ENCODE results near the gene KIF26B.
A peak's percentile ranks its signal among the peaks of the same experiment; 100 is the strongest.

The KIF26B gene

DNA sequence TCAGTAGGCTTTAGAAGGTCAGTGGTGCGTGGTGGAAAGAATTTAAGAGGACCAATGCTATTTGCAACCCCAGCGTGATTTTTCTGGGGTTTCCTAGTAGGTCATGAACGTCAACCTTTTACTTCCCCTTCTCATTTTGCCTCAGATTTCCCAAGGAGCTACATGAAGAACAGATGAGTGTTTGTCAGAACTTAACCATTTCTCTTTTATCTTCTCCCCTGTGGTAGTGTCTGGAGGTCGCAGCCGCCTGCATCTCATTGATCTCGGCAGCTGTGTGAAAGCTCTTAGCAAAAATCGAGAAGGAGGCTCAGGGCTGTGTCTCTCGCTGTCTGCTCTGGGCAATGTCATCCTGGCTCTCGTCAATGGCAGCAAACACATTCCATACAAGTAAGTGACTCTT, 491.1 kb downstream of the KIF26B start:
- Histone ChIP-seq H3F3A (ENCODE audit: insufficient read depth, low read length) (no peaks in the 10 kb centered on the region), H3K9me3 (ENCODE audit: low read length) (peaks cover 11% of the 10 kb centered on the region), H3K27me3 (ENCODE audit: insufficient read depth, low read length) (no peaks in the 10 kb centered on the region; the same call in none of the 2 replicates), H3K27ac (ENCODE audit: low read depth, low read length, poor library complexity, severe bottlenecking) (peak overlapping the region; percentile 78), H2AFZ (ENCODE audit: low read length) (no peak overlapping the region), H3K4me1 (ENCODE audit: insufficient read depth, low read length, severe bottlenecking) (peaks cover 14% of the 10 kb centered on the region), H3K9me2 (ENCODE audit: low read depth, low read length) (no peaks in the 10 kb centered on the region), H3K36me3 (ENCODE audit: insufficient read depth, low read length) (no peaks in the 10 kb centered on the region), H4K20me1 (ENCODE audit: insufficient read depth, low read length) (no peaks in the 10 kb centered on the region), H3K4me2 (ENCODE audit: low read length) (peak overlapping the region; percentile 50; the same call in 1 of the 2 replicates), H3K9ac (ENCODE audit: low read length) (no peak overlapping the region), H3K4me3 (ENCODE audit: low read depth, low read length, poor library complexity, severe bottlenecking) (peak overlapping the region; percentile 47), H3K79me2 (ENCODE audit: insufficient read depth, low read length) (no peaks in the 10 kb centered on the region)
- TF ChIP-seq, protein P1, sequence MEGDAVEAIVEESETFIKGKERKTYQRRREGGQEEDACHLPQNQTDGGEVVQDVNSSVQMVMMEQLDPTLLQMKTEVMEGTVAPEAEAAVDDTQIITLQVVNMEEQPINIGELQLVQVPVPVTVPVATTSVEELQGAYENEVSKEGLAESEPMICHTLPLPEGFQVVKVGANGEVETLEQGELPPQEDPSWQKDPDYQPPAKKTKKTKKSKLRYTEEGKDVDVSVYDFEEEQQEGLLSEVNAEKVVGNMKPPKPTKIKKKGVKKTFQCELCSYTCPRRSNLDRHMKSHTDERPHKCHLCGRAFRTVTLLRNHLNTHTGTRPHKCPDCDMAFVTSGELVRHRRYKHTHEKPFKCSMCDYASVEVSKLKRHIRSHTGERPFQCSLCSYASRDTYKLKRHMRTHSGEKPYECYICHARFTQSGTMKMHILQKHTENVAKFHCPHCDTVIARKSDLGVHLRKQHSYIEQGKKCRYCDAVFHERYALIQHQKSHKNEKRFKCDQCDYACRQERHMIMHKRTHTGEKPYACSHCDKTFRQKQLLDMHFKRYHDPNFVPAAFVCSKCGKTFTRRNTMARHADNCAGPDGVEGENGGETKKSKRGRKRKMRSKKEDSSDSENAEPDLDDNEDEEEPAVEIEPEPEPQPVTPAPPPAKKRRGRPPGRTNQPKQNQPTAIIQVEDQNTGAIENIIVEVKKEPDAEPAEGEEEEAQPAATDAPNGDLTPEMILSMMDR (IDR thresholded peaks at IDR 0.05; ENCODE audit: low read length): no peak
- TF ChIP-seq EZH2 (IDR thresholded peaks at IDR 0.05; ENCODE audit: borderline replicate concordance, low read length): no peak

DNA sequence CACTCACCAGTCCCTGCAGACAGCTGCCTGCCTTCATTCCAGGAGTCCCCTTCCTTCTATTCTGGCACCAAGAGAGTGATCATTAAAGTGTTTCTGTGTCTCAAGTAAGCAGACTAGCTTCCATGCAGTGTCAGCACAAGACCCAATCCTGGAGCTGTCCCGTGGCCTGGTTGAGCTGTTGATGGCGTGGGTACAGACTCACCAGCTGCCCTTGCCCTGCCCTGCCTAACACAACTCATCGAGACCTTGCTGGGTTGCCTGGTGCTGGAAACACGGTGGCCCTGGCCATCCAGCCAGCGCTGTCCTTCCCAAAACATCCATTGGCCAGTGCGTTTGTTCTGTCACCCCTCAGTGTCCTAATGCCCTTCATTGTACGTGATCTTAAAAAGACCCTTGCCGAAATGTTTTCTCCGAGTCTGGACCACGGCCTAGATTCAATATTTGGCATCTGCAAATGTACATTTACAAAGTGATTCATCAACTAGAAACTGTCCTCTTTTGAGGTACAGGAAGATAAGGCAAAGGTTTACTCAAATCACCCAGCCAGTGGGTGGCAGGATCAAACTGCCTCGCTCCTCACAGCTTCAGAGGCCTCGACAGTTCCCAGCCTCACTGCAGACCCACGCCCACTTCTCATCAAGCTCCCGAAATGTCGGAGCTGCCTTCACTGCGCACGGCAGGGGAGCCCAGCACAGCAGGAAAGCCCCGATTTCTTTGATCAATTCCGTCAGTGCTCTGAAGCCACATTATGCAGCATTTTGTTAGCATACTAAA, 494.2 kb downstream of the KIF26B start:
- Histone ChIP-seq H3K79me2 (ENCODE audit: insufficient read depth, low read length) (no peaks in the 10 kb centered on the region), H3K4me1 (ENCODE audit: insufficient read depth, low read length, severe bottlenecking) (peaks cover 18% of the 10 kb centered on the region), H3K9me2 (ENCODE audit: low read depth, low read length) (no peaks in the 10 kb centered on the region), H3K4me3 (ENCODE audit: low read depth, low read length, poor library complexity, severe bottlenecking) (no peak overlapping the region), H4K20me1 (ENCODE audit: insufficient read depth, low read length) (no peaks in the 10 kb centered on the region), H2AFZ (ENCODE audit: low read length) (no peak overlapping the region), H3K27ac (ENCODE audit: low read depth, low read length, poor library complexity, severe bottlenecking) (no peak overlapping the region), H3K27me3 (ENCODE audit: insufficient read depth, low read length) (no peaks in the 10 kb centered on the region; the same call in none of the 2 replicates), H3K9ac (ENCODE audit: low read length) (no peak overlapping the region), H3K9me3 (ENCODE audit: low read length) (no peaks in the 10 kb centered on the region), H3F3A (ENCODE audit: insufficient read depth, low read length) (no peaks in the 10 kb centered on the region), H3K4me2 (ENCODE audit: low read length) (no peak overlapping the region), H3K36me3 (ENCODE audit: insufficient read depth, low read length) (no peaks in the 10 kb centered on the region)
- no peak for TF ChIP-seq EZH2 (IDR thresholded peaks at IDR 0.05; ENCODE audit: borderline replicate concordance, low read length)
- TF ChIP-seq, protein P1 (IDR thresholded peaks at IDR 0.05; ENCODE audit: low read length): no peak

DNA sequence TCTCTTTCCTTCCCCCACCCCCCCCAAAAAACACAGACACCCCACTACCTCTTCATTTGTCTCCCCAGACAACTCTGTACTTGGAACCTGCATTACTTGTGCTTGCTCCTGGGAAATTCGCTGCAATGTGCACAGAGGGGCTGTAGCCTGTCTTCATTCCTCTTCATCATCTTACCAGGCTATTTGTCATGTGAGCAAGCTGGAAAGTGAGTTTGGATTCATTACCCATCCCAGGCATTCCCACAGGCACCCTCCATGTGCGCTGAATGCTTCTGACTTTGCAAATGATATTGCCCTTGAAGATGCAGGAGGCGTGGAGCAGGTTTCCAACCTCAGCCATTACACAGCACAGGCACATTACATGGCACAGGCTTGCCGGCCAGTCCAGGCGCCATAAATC, 494.9 kb downstream of the KIF26B start:
- Histone ChIP-seq H3K9me2 (ENCODE audit: low read depth, low read length) (no peaks in the 10 kb centered on the region), H3K4me1 (ENCODE audit: insufficient read depth, low read length, severe bottlenecking) (peaks cover 18% of the 10 kb centered on the region), H4K20me1 (ENCODE audit: insufficient read depth, low read length) (no peaks in the 10 kb centered on the region), H3K4me3 (ENCODE audit: low read depth, low read length, poor library complexity, severe bottlenecking) (no peak overlapping the region), H3F3A (ENCODE audit: insufficient read depth, low read length) (no peaks in the 10 kb centered on the region), H3K27me3 (ENCODE audit: insufficient read depth, low read length) (no peaks in the 10 kb centered on the region; the same call in none of the 2 replicates), H3K9me3 (ENCODE audit: low read length) (no peaks in the 10 kb centered on the region), H3K36me3 (ENCODE audit: insufficient read depth, low read length) (no peaks in the 10 kb centered on the region), H3K79me2 (ENCODE audit: insufficient read depth, low read length) (no peaks in the 10 kb centered on the region), H3K4me2 (ENCODE audit: low read length) (no peak overlapping the region), H3K9ac (ENCODE audit: low read length) (no peak overlapping the region), H2AFZ (ENCODE audit: low read length) (no peak overlapping the region), H3K27ac (ENCODE audit: low read depth, low read length, poor library complexity, severe bottlenecking) (no peak overlapping the region)
- TF ChIP-seq EZH2 (IDR thresholded peaks at IDR 0.05; ENCODE audit: borderline replicate concordance, low read length): no peak
- TF ChIP-seq, protein P1 (IDR thresholded peaks at IDR 0.05; ENCODE audit: low read length): no peak
